Tibial nerve (tissue), 4 donors: ENCODE data around the gene EXD1. TPM values are rescaled to one million over a fixed set of nuclear protein-coding genes. Genes with fewer than 3 reads are reported as not detected.

Source experiments
- DNase-seq, 2 donors: peaks; one replicate each; pipeline ENCODE4 v3.0.0-alpha.2; 2019; ENCODE audit warnings: low spot score in 2 of 2
- H3K27ac ChIP-seq, 4 donors: fragments of 200-600 bp; sonication (generic) in 3 of 4; one replicate each; pipeline ENCODE4 v1.5.1; 2017 to 2019; ENCODE audit warnings: mild to moderate bottlenecking in 1 of 4
- H3K27me3 ChIP-seq, 2 donors: fragments of 200-600 bp; sonication (generic) in 1 of 2; one replicate each; pipeline versions ENCODE4 v1.5.1 to v1.6.0; 2017 to 2019
- H3K36me3 ChIP-seq, 3 donors: fragments of 200-600 bp; sonication (generic); one replicate each; pipeline ENCODE4 v1.5.1; 2018 to 2019
- H3K4me1 ChIP-seq, 4 donors: fragments of 200-600 bp; sonication (generic) in 3 of 4; one replicate each; pipeline ENCODE4 v1.5.1; 2017 to 2019
- H3K4me3 ChIP-seq, 4 donors: fragments of 200-600 bp; sonication (generic) in 3 of 4; one replicate each; pipeline ENCODE4 v1.5.1; 2017 to 2019; ENCODE audit warnings: mild to moderate bottlenecking in 1 of 4, moderate library complexity in 1 of 4
- H3K9me3 ChIP-seq, 4 donors: fragments of 200-600 bp; sonication (generic) in 3 of 4; one replicate each; pipeline ENCODE4 v1.5.1; 2017 to 2019
- EP300 ChIP-seq, 2 donors: sonication (generic); formaldehyde crosslinking; IDR thresholded peaks; one replicate each; pipeline ENCODE4 v1.6.1; 2017; ENCODE audit warnings: antibody characterized with exemption in 2 of 2, mild to moderate bottlenecking in 1 of 2
- POLR2A ChIP-seq, 2 donors: fragments of 450-650 bp; IDR thresholded peaks; one replicate each; pipeline ENCODE4 v1.6.1; 2017; ENCODE audit warnings: antibody characterized with exemption in 2 of 2, mild to moderate bottlenecking in 2 of 2, moderate library complexity in 2 of 2
- WGBS, 2 donors: methylation state at CpG; one replicate each; pipeline ENCODE4 v1.1.5; 2018; 5-methylcytosine and 5-hydroxymethylcytosine counted together
- total RNA-seq, 4 donors: library from RNA; depleted of rRNA; stranded (reverse); fragments of >200 nt; gene quantifications; one replicate each; pipeline ENCODE4 v1.1.0, GENCODE V29; 2016
- TF ChIP-seq, protein P1 (sequence below), 5 experiments: fragments of 200-600 bp in 3 of 5; fragments of 450-650 bp in 2 of 5; sonication (generic) in 3 of 5; IDR thresholded peaks; one replicate each; pipeline ENCODE4 v1.5.1; 2016 to 2019; ENCODE audit warnings: antibody characterized with exemption in 5 of 5, mild to moderate bottlenecking in 3 of 5, moderate library complexity in 2 of 5

The EXD1 gene
- total RNA-seq, 4 donors from 2014 or later: not detected

DNA sequence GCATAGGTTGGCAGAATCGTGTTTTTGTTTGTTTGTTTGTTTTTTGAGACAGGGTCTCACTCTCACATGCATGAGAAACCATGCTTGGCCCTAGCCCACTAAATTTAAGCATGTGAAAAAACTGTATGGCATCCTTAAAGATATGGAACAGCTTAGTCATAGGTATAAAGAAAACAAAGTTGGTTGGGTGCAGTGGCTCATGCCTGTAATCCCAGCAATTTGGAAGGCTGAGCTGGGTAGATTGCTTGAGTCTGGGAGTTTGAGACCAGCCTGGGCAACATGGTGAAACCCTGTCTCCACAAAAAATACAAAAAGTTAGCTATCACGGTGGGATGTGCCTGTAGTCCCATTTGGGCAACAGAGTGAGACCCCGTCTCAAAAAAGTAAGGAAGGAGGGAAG is 25.2 kb downstream of the EXD1 start:
- H3K4me1 ChIP-seq: no peaks in the 10 kb centered on the region
- H3K9me3 ChIP-seq: no peaks in the 10 kb centered on the region
- H3K36me3 ChIP-seq: no peaks in the 10 kb centered on the region
- DNase-seq: no peak
- no peak overlapping the region for H3K27ac ChIP-seq
- 79 to 83% methylated on average over 3 of the region's 3 CpGs for WGBS, 2 donors
- H3K4me3 ChIP-seq: no peak overlapping the region
- TF ChIP-seq, protein P1, sequence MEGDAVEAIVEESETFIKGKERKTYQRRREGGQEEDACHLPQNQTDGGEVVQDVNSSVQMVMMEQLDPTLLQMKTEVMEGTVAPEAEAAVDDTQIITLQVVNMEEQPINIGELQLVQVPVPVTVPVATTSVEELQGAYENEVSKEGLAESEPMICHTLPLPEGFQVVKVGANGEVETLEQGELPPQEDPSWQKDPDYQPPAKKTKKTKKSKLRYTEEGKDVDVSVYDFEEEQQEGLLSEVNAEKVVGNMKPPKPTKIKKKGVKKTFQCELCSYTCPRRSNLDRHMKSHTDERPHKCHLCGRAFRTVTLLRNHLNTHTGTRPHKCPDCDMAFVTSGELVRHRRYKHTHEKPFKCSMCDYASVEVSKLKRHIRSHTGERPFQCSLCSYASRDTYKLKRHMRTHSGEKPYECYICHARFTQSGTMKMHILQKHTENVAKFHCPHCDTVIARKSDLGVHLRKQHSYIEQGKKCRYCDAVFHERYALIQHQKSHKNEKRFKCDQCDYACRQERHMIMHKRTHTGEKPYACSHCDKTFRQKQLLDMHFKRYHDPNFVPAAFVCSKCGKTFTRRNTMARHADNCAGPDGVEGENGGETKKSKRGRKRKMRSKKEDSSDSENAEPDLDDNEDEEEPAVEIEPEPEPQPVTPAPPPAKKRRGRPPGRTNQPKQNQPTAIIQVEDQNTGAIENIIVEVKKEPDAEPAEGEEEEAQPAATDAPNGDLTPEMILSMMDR (IDR thresholded peaks at IDR 0.05): no peak
- TF ChIP-seq POLR2A (IDR thresholded peaks at IDR 0.05): no peak
- TF ChIP-seq EP300 (IDR thresholded peaks at IDR 0.05): no peak
- H3K27me3 ChIP-seq: peaks cover 0 to 16% of the 10 kb centered on the region in 2 donors

DNA sequence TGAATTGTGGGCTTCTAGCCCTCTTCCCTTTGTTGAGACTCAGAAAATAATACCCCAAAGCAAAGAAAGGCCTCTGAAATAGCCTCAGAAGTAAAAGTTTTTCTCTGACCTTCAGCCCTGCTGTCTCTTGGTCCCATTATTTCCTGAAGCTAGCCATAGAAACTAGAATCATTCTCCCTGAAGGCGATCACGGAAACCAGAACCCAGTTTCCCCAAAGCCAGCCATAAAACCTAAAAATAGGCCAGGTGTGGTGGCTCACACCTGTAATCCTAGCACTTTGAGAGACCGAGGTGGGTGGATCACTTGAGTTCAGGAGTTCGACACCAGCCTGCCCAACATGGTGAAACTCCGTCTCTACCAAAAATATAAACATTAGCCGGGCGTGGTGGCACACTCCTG is 27.2 kb downstream of the EXD1 start:
- WGBS, 2 donors: 88 to 91% methylated on average over 7 of the region's 7 CpGs
- Histone ChIP-seq H3K27me3 (peaks cover 0 to 6% of the 10 kb centered on the region in 2 donors), H3K9me3 (no peaks in the 10 kb centered on the region), H3K4me3 (no peak overlapping the region), H3K27ac (no peak overlapping the region), H3K36me3 (no peaks in the 10 kb centered on the region), H3K4me1 (no peaks in the 10 kb centered on the region)
- no peak for DNase-seq
- TF ChIP-seq POLR2A (IDR thresholded peaks at IDR 0.05): no peak
- TF ChIP-seq, protein P1 (IDR thresholded peaks at IDR 0.05): no peak
- no peak for TF ChIP-seq EP300 (IDR thresholded peaks at IDR 0.05)

DNA sequence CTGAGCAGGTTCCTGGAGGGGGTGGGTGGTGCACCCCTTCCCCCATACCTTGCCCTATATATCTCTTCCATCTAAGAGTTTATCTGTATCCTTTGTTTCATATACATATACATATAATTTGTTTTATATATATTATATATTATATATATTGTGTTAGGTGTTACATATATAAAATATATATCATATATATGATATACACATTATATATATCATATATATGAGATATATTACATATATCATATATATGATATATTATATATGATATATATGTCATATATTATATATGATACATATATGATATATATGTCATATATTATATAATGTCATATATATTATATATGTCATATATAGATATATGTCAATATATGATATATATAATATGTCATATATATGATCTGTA is 31.1 kb downstream of the EXD1 start:
- Histone ChIP-seq H3K4me3 (no peak overlapping the region), H3K9me3 (no peaks in the 10 kb centered on the region), H3K36me3 (no peaks in the 10 kb centered on the region), H3K27ac (no peak overlapping the region), H3K27me3 (no peaks in the 10 kb centered on the region), H3K4me1 (no peaks in the 10 kb centered on the region)
- no peak for TF ChIP-seq EP300 (IDR thresholded peaks at IDR 0.05)
- no peak for TF ChIP-seq POLR2A (IDR thresholded peaks at IDR 0.05)
- TF ChIP-seq, protein P1 (IDR thresholded peaks at IDR 0.05): no peak
- DNase-seq: no peak

DNA sequence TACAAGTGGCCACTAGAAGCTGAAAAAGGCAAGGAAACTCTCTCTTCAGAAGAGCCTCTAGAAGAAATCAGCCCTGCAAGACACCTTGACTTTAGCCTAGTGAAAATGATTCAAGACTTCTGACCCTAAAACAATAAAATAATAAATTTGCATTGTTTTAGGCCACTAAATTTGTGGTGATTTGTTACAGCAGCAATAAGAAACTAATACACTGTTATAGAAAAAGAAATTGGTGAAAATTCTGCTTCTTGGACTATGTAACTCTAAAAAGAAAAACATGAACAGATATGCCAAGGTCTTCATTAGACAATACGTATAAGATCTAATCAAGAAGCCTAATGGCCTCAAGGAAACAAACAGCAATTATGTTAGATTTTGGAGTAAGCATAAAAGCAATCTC is 36.1 kb downstream of the EXD1 start:
- no peaks in the 10 kb centered on the region for H3K27me3 ChIP-seq
- H3K36me3 ChIP-seq: no peaks in the 10 kb centered on the region
- no peak overlapping the region for H3K4me3 ChIP-seq
- WGBS, 2 donors: 88 to 90% methylated on average over 1 of the region's 1 CpG
- DNase-seq: no peak
- no peak for TF ChIP-seq POLR2A (IDR thresholded peaks at IDR 0.05)
- TF ChIP-seq, protein P1 (IDR thresholded peaks at IDR 0.05): no peak
- TF ChIP-seq EP300 (IDR thresholded peaks at IDR 0.05): no peak
- no peak overlapping the region for H3K27ac ChIP-seq
- H3K4me1 ChIP-seq: no peaks in the 10 kb centered on the region
- H3K9me3 ChIP-seq: no peaks in the 10 kb centered on the region

DNA sequence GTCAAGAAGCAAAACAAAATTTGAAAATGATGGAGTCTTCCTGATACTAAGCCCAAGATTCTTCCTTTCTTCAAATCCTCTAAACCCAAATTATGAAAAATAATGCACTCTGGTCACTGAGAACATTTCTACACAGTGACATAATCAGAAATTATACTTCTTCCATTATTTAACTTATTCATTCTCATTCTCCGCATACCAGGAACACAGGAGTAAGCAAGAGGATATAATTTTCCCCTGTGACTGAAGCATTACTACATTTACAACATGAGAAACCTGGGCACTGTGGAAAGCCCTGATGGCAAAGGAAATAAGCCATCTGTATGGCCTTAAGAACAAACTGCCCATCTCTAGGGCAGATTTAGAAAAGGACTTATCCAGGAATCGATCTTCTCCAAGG is 47.0 kb downstream of the EXD1 start:
- 57 to 61% methylated on average over 2 of the region's 2 CpGs for WGBS, 2 donors
- TF ChIP-seq, protein P1 (IDR thresholded peaks at IDR 0.05): no peak
- no peak for TF ChIP-seq EP300 (IDR thresholded peaks at IDR 0.05)
- no peak for TF ChIP-seq POLR2A (IDR thresholded peaks at IDR 0.05)

More for the DNA sequence above, 47.0 kb downstream of the EXD1 start:
- H3K27ac ChIP-seq: no peak overlapping the region
- H3K9me3 ChIP-seq: no peaks in the 10 kb centered on the region
- no peaks in the 10 kb centered on the region for H3K27me3 ChIP-seq
- H3K36me3 ChIP-seq: no peaks in the 10 kb centered on the region
- no peak overlapping the region for H3K4me3 ChIP-seq
- no peak for DNase-seq
- H3K4me1 ChIP-seq: no peaks in the 10 kb centered on the region
